ENCODE data around the gene SCAF8. TPM values are rescaled to one million over a fixed set of nuclear protein-coding genes. Genes with fewer than 3 reads are reported as not detected.
"Not testable (repeated sequence)": the region's sequence is repeated elsewhere in the genome, so short reads cannot be mapped to it uniquely, and the experiment has no call there.

SCAF8 gene
- total and polyA plus RNA-seq, 7 donors: 9.5 to 49.0 (median 40.1) TPM

- ATAC-seq (no peak), DNase-seq (no peak)
- Histone ChIP-seq H3K4me1 (no peaks in the 10 kb centered on the region), H3K4me3 (no peak overlapping the region), H3K27me3 (ENCODE audit: insufficient read depth in 3 of 3, low read length in 2 of 3) (peaks cover 0 to 6% (median 2%) of the 10 kb centered on the region in 3 donors), H3K9me3 (no peaks in the 10 kb centered on the region), H3K36me3 (ENCODE audit: insufficient read depth in 1 of 2, low read depth in 1 of 2) (no peaks in the 10 kb centered on the region), H3K27ac (no peak overlapping the region)
- 56 to 58% (median 58%) methylated on average over 8 of the region's 8 CpGs for WGBS, 3 donors
- intact Hi-C loops (cut with DNase I): no loop called here
- TF ChIP-seq, protein P1, sequence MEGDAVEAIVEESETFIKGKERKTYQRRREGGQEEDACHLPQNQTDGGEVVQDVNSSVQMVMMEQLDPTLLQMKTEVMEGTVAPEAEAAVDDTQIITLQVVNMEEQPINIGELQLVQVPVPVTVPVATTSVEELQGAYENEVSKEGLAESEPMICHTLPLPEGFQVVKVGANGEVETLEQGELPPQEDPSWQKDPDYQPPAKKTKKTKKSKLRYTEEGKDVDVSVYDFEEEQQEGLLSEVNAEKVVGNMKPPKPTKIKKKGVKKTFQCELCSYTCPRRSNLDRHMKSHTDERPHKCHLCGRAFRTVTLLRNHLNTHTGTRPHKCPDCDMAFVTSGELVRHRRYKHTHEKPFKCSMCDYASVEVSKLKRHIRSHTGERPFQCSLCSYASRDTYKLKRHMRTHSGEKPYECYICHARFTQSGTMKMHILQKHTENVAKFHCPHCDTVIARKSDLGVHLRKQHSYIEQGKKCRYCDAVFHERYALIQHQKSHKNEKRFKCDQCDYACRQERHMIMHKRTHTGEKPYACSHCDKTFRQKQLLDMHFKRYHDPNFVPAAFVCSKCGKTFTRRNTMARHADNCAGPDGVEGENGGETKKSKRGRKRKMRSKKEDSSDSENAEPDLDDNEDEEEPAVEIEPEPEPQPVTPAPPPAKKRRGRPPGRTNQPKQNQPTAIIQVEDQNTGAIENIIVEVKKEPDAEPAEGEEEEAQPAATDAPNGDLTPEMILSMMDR (IDR thresholded peaks at IDR 0.05): no peak
These were observed 27.6 kb upstream of the SCAF8 start for GRCh38 chr6:154705471-154706113.

- H3K9me3 ChIP-seq: no peaks in the 10 kb centered on the region
- H3K4me1 ChIP-seq: no peaks in the 10 kb centered on the region
- WGBS, 3 donors: 70 to 81% (median 71%) methylated on average over 2 of the region's 2 CpGs
- ATAC-seq (no peak), DNase-seq (no peak)
- TF ChIP-seq, protein P1 (IDR thresholded peaks at IDR 0.05): no peak
- H3K27ac ChIP-seq: no peak overlapping the region
- H3K4me3 ChIP-seq: no peak overlapping the region
- H3K27me3 ChIP-seq (ENCODE audit: insufficient read depth in 3 of 3, low read length in 2 of 3): peaks cover 0 to 6% (median 2%) of the 10 kb centered on the region in 3 donors
- H3K36me3 ChIP-seq (ENCODE audit: insufficient read depth in 1 of 2, low read depth in 1 of 2): no peaks in the 10 kb centered on the region
- intact Hi-C loops (cut with DNase I): no loop called here
These were observed 26.8 kb upstream of the SCAF8 start for GRCh38 chr6:154706389-154706788.

DNA sequence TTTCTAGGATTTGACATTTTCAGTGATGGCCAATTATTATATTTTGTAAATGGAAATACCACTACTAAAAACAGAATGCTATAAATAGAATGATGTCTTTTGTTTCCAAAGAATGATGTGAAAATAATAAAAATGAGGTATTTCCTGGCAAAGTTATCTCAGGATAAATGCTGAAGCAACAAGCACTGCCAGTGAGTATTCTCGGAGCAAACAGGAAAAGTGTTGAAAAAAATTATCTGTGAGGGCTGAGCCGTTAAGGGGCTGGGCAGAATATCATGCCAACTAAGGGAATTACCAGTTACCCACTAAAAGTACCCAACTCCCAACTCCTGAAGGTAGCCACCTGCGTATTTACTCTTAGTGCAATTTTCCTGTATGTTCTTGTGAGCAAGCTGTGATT lies 23.6 kb upstream of the SCAF8 start:
- Histone ChIP-seq H3K9me3 (no peaks in the 10 kb centered on the region), H3K36me3 (ENCODE audit: insufficient read depth in 1 of 2, low read depth in 1 of 2) (no peaks in the 10 kb centered on the region), H3K4me3 (no peak overlapping the region), H3K4me1 (no peaks in the 10 kb centered on the region), H3K27me3 (ENCODE audit: insufficient read depth in 3 of 3, low read length in 2 of 3) (peaks cover 0 to 2% (median 0%) of the 10 kb centered on the region in 3 donors), H3K27ac (no peak overlapping the region)
- intact Hi-C loops (cut with DNase I): no loop called here
- DNase-seq (no peak), ATAC-seq (no peak)
- TF ChIP-seq, protein P1 (IDR thresholded peaks at IDR 0.05): no peak
- WGBS, 3 donors: 26 to 40% (median 28%) methylated on average over 3 of the region's 3 CpGs

GRCh38 chr6:154710689-154711088 lies 22.5 kb upstream of the SCAF8 start:
- intact Hi-C loops (cut with DNase I): no loop called here
- Histone ChIP-seq H3K9me3 (no peaks in the 10 kb centered on the region), H3K4me1 (no peaks in the 10 kb centered on the region), H3K27ac (no peak overlapping the region), H3K27me3 (ENCODE audit: insufficient read depth in 3 of 3, low read length in 2 of 3) (no peaks in the 10 kb centered on the region), H3K36me3 (ENCODE audit: insufficient read depth in 1 of 2, low read depth in 1 of 2) (no peaks in the 10 kb centered on the region), H3K4me3 (no peak overlapping the region)
- TF ChIP-seq, protein P1 (IDR thresholded peaks at IDR 0.05): no peak
- ATAC-seq (no peak), DNase-seq (no peak)
- 70 to 78% (median 77%) methylated on average over 2 of the region's 2 CpGs for WGBS, 3 donors

- H3K36me3 ChIP-seq (ENCODE audit: insufficient read depth in 1 of 2, low read depth in 1 of 2): no peaks in the 10 kb centered on the region
- no peaks in the 10 kb centered on the region for H3K27me3 ChIP-seq (ENCODE audit: insufficient read depth in 3 of 3, low read length in 2 of 3)
- no peaks in the 10 kb centered on the region for H3K4me1 ChIP-seq
- TF ChIP-seq, protein P1 (IDR thresholded peaks at IDR 0.05): no peak
- DNase-seq: no peak
- WGBS, 3 donors: 94 to 100% (median 94%) methylated on average over 1 of the region's 1 CpG
- H3K27ac ChIP-seq: no peak overlapping the region
- no peaks in the 10 kb centered on the region for H3K9me3 ChIP-seq
- ATAC-seq: no peak
- intact Hi-C loops (cut with DNase I): no loop called here
- no peak overlapping the region for H3K4me3 ChIP-seq
These were observed 17.8 kb upstream of the SCAF8 start for GRCh38 chr6:154715446-154715845.

- H3K27me3 ChIP-seq (ENCODE audit: insufficient read depth in 3 of 3, low read length in 2 of 3); H3K36me3 ChIP-seq (ENCODE audit: insufficient read depth in 1 of 2, low read depth in 1 of 2); H3K4me3 ChIP-seq; intact Hi-C loops (cut with DNase I); H3K9me3 ChIP-seq; H3K27ac ChIP-seq; H3K4me1 ChIP-seq; DNase-seq; ATAC-seq: not testable (repeated sequence)
- WGBS, 3 donors: 60 to 67% (median 64%) methylated on average over 8 of the region's 8 CpGs
These were observed 16.9 kb upstream of the SCAF8 start for GRCh38 chr6:154716350-154716749.
